Testis (tissue), 2 donors: ENCODE data around the gene OPCML.

Experiments
- POLR2A ChIP-seq: fragments of 450-650 bp; IDR thresholded peaks from one replicate; pipeline ENCODE4 v1.6.1; 2017; ENCODE audit warnings: antibody characterized with exemption, mild to moderate bottlenecking, moderate library complexity
- TF ChIP-seq, protein P1 (sequence below), 3 experiments: fragments of 450-650 bp in 2 of 3; fragments of 200-600 bp in 1 of 3; sonication (generic) in 1 of 3; IDR thresholded peaks; one replicate each; pipeline ENCODE4 v1.5.1; 2016 to 2019; ENCODE audit warnings: antibody characterized with exemption in 3 of 3, mild to moderate bottlenecking in 2 of 3, moderate library complexity in 1 of 3

GRCh38 chr11:133384731-133385130, 147.6 kb downstream of the OPCML start:
- TF ChIP-seq, protein P1, sequence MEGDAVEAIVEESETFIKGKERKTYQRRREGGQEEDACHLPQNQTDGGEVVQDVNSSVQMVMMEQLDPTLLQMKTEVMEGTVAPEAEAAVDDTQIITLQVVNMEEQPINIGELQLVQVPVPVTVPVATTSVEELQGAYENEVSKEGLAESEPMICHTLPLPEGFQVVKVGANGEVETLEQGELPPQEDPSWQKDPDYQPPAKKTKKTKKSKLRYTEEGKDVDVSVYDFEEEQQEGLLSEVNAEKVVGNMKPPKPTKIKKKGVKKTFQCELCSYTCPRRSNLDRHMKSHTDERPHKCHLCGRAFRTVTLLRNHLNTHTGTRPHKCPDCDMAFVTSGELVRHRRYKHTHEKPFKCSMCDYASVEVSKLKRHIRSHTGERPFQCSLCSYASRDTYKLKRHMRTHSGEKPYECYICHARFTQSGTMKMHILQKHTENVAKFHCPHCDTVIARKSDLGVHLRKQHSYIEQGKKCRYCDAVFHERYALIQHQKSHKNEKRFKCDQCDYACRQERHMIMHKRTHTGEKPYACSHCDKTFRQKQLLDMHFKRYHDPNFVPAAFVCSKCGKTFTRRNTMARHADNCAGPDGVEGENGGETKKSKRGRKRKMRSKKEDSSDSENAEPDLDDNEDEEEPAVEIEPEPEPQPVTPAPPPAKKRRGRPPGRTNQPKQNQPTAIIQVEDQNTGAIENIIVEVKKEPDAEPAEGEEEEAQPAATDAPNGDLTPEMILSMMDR (IDR thresholded peaks at IDR 0.05): no peak
- no peak for TF ChIP-seq POLR2A
